ENCODE measurements around the gene YAP1. TPM values are rescaled to one million over a fixed set of nuclear protein-coding genes. Genes with fewer than 3 reads are reported as not detected.
A peak's percentile ranks its signal among the peaks of the same experiment; 100 is the strongest.

YAP1 gene
- polyA plus RNA-seq, 1 experiment, result 139 TPM

- ChIA-PET POLR2A (no interaction called here), CTCF (interaction anchor here (1.0 kb wide), 1 partner anchor 50 kb away, joined by 4 read pairs; no protein-coding TSS in a partner anchor)
- H3K27me3 ChIP-seq (ENCODE audit: control insufficient read depth, insufficient read depth, low read length), result no peaks in the 10 kb centered on the region
- H3K4me3 ChIP-seq (ENCODE audit: low read depth, low read length), result no peak overlapping the region
- no peak for TF ChIP-seq CTCF (IDR thresholded peaks at IDR 0.05; ENCODE audit: insufficient read depth, low read depth, low read length)
- H3K36me3 ChIP-seq (ENCODE audit: control insufficient read depth, insufficient read depth, low read length), result no peaks in the 10 kb centered on the region
- DNase-seq (ENCODE audit: low read depth), result no peak
Measured at GRCh38 chr11:102272047-102272824, 162.0 kb downstream of the YAP1 start.

DNA sequence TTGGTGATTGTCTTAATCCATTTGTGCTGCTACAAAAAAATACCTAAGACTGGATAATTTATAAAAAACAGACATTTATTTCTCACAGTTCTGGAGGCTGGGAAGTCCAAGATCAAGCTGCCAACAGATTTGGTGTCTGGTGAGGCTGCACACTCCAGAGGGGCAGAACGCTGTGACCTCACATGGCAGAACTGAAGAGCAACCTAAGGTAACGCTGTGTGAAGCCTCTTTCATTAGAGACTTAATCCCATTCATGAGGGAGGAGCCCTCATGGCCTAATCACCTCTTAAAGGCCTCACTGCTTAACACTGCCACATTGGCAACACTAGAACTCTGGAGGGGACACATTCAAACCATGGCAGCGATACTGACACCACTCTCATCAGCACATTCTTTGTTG, 164.4 kb downstream of the YAP1 start:
- no peak for TF ChIP-seq CTCF (IDR thresholded peaks at IDR 0.05; ENCODE audit: insufficient read depth, low read depth, low read length)
- no peak for DNase-seq (ENCODE audit: low read depth)
- ChIA-PET CTCF (no interaction called here), POLR2A (no interaction called here)
- H3K36me3 ChIP-seq (ENCODE audit: control insufficient read depth, insufficient read depth, low read length), result no peaks in the 10 kb centered on the region
- H3K4me3 ChIP-seq (ENCODE audit: low read depth, low read length), result no peak overlapping the region
- no peaks in the 10 kb centered on the region for H3K27me3 ChIP-seq (ENCODE audit: control insufficient read depth, insufficient read depth, low read length)

- no peak for DNase-seq (ENCODE audit: low read depth)
- TF ChIP-seq CTCF (IDR thresholded peaks at IDR 0.05; ENCODE audit: insufficient read depth, low read depth, low read length), result no peak
- Histone ChIP-seq H3K4me3 (ENCODE audit: low read depth, low read length) (no peak overlapping the region), H3K27me3 (ENCODE audit: control insufficient read depth, insufficient read depth, low read length) (no peaks in the 10 kb centered on the region), H3K36me3 (ENCODE audit: control insufficient read depth, insufficient read depth, low read length) (no peaks in the 10 kb centered on the region)
- ChIA-PET POLR2A (no interaction called here), CTCF (interaction anchor here (0.7 kb wide), 1 partner anchor 408 kb away, joined by 3 read pairs; no protein-coding TSS in a partner anchor)
Measured at GRCh38 chr11:102276362-102276761, 166.1 kb downstream of the YAP1 start.

DNA sequence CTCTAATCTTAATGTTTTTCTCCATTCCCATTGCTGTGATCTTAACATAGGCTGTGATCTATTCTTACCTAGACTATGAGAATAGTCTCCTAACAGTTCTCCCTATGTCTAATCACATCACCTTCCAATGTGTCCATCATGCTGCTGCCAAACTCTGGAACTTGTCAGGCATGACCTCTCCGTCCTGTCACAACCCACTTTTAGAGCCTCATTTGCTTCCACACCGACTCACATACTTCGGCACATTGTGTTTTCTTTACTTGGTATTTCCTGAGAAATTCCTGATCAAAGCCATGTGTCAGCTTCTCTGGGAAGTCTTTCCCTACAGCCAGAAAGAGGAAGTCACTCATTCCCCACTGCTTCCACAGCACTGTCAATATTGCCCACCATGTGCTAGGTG, 166.5 kb downstream of the YAP1 start:
- no peaks in the 10 kb centered on the region for H3K36me3 ChIP-seq (ENCODE audit: control insufficient read depth, insufficient read depth, low read length)
- H3K27me3 ChIP-seq (ENCODE audit: control insufficient read depth, insufficient read depth, low read length), result no peaks in the 10 kb centered on the region
- TF ChIP-seq CTCF (IDR thresholded peaks at IDR 0.05; ENCODE audit: insufficient read depth, low read depth, low read length), result no peak
- no peak overlapping the region for H3K4me3 ChIP-seq (ENCODE audit: low read depth, low read length)
- CTCF ChIA-PET, result interaction anchor here (0.7 to 1.2 kb wide), 2 partner anchors 14 to 408 kb away, joined by 3 read pairs; no protein-coding TSS in a partner anchor
- POLR2A ChIA-PET, result no interaction called here
- DNase-seq (ENCODE audit: low read depth), result no peak

DNA sequence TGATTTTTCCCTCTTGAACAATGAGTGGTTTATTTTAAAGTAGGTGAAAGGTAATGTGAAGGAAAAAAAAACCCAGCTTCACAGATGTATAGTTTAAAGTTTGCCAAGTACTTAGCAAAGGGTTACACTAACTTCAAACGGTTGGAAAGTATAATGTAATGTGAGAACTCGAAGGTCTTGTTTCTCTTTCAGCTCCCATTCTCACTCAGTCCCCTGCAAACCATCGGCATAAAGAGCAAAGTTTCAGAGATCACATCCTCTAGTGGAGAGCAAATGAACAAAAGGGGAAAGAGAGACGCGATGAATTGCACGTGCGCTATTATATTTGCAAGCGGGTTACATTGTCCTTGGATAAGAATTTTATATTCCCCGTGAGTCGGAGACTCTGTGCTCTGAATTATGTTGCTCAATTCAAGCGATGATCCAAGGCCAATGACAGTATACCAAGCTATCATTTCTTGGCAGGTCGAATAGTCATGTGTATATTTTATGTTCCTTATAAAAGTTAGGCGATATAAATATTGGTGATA, 169.5 kb downstream of the YAP1 start:
- Histone ChIP-seq H3K27me3 (ENCODE audit: control insufficient read depth, insufficient read depth, low read length) (no peaks in the 10 kb centered on the region), H3K4me3 (ENCODE audit: low read depth, low read length) (peak overlapping the region; percentile 0; the same call in 1 of the 2 replicates), H3K36me3 (ENCODE audit: control insufficient read depth, insufficient read depth, low read length) (no peaks in the 10 kb centered on the region)
- TF ChIP-seq CTCF (IDR thresholded peaks at IDR 0.05; ENCODE audit: insufficient read depth, low read depth, low read length), result peak; percentile 59
- DNase-seq (ENCODE audit: low read depth), result no peak
- ChIA-PET CTCF (interaction anchor here (0.7 to 2.7 kb wide), 13 partner anchors 8 to 419 kb away, joined by 3 to 8 read pairs (median 4); no protein-coding TSS in a partner anchor), POLR2A (no interaction called here)
